Urinary bladder (tissue), 4 donors: Measurements from ENCODE around the gene SLC35E1. TPM values are rescaled to one million over a fixed set of nuclear protein-coding genes. Genes with fewer than 3 reads are reported as not detected.

ENCODE experiments used
- DNase-seq: peaks from one replicate; pipeline ENCODE4 v3.0.0-alpha.2; 2015; ENCODE audit errors: extremely low spot score
- H3K27ac ChIP-seq: one replicate; pipeline ENCODE4 v1.5.1; 2013; ENCODE audit warnings: low read depth, mild to moderate bottlenecking, moderate library complexity
- H3K36me3 ChIP-seq: one replicate; pipeline ENCODE4 v1.6.1; 2013; ENCODE audit warnings: mild to moderate bottlenecking, moderate library complexity; ENCODE audit not compliant: insufficient read depth
- H3K4me1 ChIP-seq: one replicate; pipeline ENCODE4 v1.6.1; 2013; ENCODE audit warnings: mild to moderate bottlenecking, moderate library complexity; ENCODE audit not compliant: insufficient read depth
- H3K4me3 ChIP-seq: one replicate; pipeline ENCODE4 v1.5.1; 2013; ENCODE audit warnings: low read depth, low read length
- WGBS: extraction: QIAGEN DNeasy Blood & Tissue Kit; methylation state at CpG from one replicate; pipeline ENCODE4 v1.1.7; 2013; 5-methylcytosine and 5-hydroxymethylcytosine counted together
- polyA plus RNA-seq: library from polyadenylated mRNA; stranded (reverse); fragments of 200-250 nt; gene quantifications from one replicate; pipeline ENCODE4 v1.2.3, GENCODE V29; 2013
- total RNA-seq: library from RNA; depleted of rRNA; stranded (reverse); fragments of >200 nt; gene quantifications from one replicate; pipeline ENCODE4 v1.2.3, GENCODE V29; 2014
- donor health status: healthy with polysubstance abuse.
- donor health status: healthy.

The SLC35E1 gene
- total and polyA plus RNA-seq, 2 donors, result 18.9 to 22.8 TPM

- Histone ChIP-seq H3K4me3 (no peak overlapping the region), H3K4me1 (no peaks in the 10 kb centered on the region), H3K36me3 (no peaks in the 10 kb centered on the region), H3K27ac (no peak overlapping the region)
- no peak for DNase-seq
- 90% methylated on average over 10 of the region's 10 CpGs for WGBS
Observed at GRCh38 chr19:16582486-16583261, 10.5 kb upstream of the SLC35E1 start.

DNA sequence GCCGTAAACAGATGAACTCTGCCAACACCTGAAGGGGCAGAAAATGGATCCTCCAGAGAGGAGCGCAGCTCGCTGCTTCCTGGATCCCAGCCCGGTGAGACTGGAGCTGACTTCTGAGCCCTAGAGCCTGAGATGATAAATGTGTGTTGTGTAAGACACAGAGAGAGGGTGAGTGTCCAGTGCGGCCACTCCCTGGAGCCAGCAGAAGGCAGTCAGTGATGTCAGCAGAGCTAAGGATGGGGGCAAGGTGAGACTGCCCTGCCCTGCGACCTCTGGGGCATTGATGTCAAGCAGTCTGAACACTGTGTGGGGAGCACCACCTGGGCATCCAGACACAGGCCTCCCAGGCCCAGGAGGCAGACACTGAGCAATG, 9.7 kb upstream of the SLC35E1 start:
- 91% methylated on average over 6 of the region's 6 CpGs for WGBS
- no peak overlapping the region for H3K4me3 ChIP-seq
- H3K27ac ChIP-seq, result no peak overlapping the region
- no peak for DNase-seq
- peaks cover 1% of the 10 kb centered on the region for H3K36me3 ChIP-seq
- H3K4me1 ChIP-seq, result no peaks in the 10 kb centered on the region

DNA sequence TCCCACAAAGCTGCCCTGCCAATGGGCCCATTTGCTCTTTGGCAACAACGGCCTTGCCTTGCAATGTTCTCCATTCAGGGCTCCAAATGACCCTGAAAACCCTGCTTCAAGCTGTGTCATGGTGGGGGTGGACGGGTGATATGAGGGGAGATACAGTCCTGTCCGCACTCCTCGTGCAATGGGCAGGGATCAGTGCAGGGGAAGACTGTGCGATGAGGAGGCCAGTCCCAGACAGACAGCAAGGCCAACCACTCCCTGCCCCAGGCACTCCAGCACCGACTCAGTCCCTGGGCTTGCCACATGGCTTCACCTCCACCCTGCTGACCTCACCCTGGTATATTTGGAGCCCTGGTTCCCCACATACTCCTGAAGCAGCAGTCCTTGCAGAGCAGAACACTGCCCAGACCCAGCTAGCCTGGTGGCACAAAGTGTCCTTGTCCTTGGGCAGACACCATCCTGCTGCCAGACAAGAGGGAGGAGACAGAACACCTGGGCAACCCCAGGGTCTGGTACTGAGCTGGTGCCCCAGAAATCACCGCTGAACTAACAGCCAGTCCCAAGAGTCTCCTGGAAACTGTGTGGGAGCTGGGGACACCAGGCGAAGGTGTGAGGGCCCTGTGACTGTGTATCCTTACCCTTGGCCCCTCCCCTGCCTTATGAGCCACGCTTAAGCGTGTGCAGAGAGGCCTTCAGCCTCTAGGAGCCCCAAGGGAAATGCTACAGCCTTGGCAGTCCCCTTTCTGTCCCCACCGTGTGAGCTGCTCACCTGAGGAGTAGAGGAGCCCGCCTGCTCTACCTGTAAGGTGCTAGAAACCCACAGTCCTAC, 9.1 kb upstream of the SLC35E1 start:
- 81% methylated on average over 12 of the region's 12 CpGs for WGBS
- no peak overlapping the region for H3K27ac ChIP-seq
- H3K4me1 ChIP-seq, result no peaks in the 10 kb centered on the region
- DNase-seq, result no peak
- H3K36me3 ChIP-seq, result peaks cover 2% of the 10 kb centered on the region
- H3K4me3 ChIP-seq, result no peak overlapping the region

DNA sequence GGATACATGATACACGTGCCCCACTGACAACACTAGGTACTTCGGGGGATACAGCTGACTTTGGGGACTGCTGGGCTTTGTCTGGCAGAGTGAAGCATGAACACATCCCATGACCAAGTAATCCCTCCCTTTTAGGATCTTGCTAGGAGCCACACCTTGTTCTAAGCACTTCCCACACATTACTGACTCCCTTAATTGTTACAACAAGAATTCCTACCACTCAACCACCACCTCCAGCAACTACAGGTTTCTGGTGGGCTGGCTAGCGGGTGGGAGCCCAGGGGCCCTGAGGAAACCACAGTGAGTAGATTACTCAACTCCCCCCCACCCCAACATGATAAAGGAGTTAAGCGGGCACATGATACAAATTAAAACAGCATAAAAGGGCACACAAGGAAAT, 7.2 kb upstream of the SLC35E1 start:
- no peak for DNase-seq
- no peak overlapping the region for H3K4me3 ChIP-seq
- H3K4me1 ChIP-seq, result no peaks in the 10 kb centered on the region
- no peak overlapping the region for H3K27ac ChIP-seq
- 84% methylated on average over 4 of the region's 4 CpGs for WGBS
- H3K36me3 ChIP-seq, result peaks cover 2% of the 10 kb centered on the region

DNA sequence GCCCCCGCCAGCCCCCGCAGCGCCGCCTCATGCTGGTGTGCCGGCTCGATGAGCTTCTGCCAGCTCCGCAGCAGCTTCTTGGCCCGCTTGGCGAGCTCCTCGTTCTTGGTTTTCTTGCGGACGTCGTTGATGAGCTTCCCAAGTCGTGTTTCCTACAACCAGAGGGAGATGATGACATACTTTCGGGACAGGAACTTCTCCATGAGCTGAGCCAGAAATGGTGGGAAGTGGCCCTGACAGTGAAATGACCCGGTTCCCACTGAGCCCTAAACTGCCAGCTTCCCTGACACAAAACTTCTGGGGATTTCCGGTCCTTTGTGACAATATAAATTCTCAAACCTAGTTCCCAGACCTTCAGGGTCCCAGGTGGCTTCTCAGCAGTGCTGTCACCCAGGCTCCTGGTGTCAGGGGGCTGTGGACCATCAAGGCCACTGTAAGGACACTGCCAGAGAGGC, 5.3 kb upstream of the SLC35E1 start:
- Histone ChIP-seq H3K36me3 (peaks cover 2% of the 10 kb centered on the region), H3K27ac (no peak overlapping the region), H3K4me3 (no peak overlapping the region), H3K4me1 (no peaks in the 10 kb centered on the region)
- WGBS, result 86% methylated on average over 17 of the region's 17 CpGs
- DNase-seq, result no peak

GRCh38 chr19:16576690-16577530, 4.7 kb upstream of the SLC35E1 start:
- WGBS, result 91% methylated on average over 52 of the region's 52 CpGs
- H3K36me3 ChIP-seq, result peaks cover 2% of the 10 kb centered on the region
- no peak for DNase-seq
- H3K27ac ChIP-seq, result no peak overlapping the region
- H3K4me3 ChIP-seq, result no peak overlapping the region
- H3K4me1 ChIP-seq, result no peaks in the 10 kb centered on the region

GRCh38 chr19:16575861-16576689, 3.9 kb upstream of the SLC35E1 start:
- 90% methylated on average over 48 of the region's 48 CpGs for WGBS
- DNase-seq, result no peak
- H3K4me1 ChIP-seq, result no peaks in the 10 kb centered on the region
- no peak overlapping the region for H3K4me3 ChIP-seq
- H3K27ac ChIP-seq, result no peak overlapping the region
- peaks cover 2% of the 10 kb centered on the region for H3K36me3 ChIP-seq

GRCh38 chr19:16575282-16575681, 3.1 kb upstream of the SLC35E1 start:
- DNase-seq, result no peak
- H3K4me3 ChIP-seq, result no peak overlapping the region
- no peaks in the 10 kb centered on the region for H3K4me1 ChIP-seq
- 91% methylated on average over 2 of the region's 2 CpGs for WGBS
- peaks cover 2% of the 10 kb centered on the region for H3K36me3 ChIP-seq
- H3K27ac ChIP-seq, result no peak overlapping the region

DNA sequence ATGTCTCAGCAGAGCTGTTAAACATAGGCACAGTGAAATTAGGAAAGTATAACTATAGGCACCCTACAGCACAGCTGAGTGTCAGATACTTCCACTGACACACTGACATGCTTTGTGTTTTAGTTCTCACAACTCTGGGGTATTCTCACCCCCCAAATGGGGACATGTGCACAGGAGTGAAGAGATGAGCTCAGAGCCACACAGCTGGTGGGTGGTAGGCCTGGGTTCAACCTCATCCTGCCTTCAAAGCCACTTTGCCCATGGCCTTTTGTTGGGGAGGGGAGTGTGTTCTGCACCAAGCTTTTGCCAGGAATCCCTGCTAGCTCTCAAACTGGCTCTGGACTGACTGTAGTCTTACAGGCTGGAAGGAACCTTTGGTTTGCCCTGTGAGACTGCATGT, 1.7 kb upstream of the SLC35E1 start:
- Histone ChIP-seq H3K27ac (no peak overlapping the region), H3K36me3 (peaks cover 2% of the 10 kb centered on the region)

GRCh38 chr19:16573296-16573695, 1.1 kb upstream of the SLC35E1 start:
- H3K4me3 ChIP-seq, result peak overlapping the region; percentile 91
- H3K27ac ChIP-seq, result no peak overlapping the region
- peaks cover 2% of the 10 kb centered on the region for H3K36me3 ChIP-seq
- WGBS, result 67% methylated on average over 13 of the region's 13 CpGs
- H3K4me1 ChIP-seq, result no peaks in the 10 kb centered on the region
- DNase-seq, result no peak

More for the DNA sequence above, 1.7 kb upstream of the SLC35E1 start:
- Histone ChIP-seq H3K4me3 (no peak overlapping the region), H3K4me1 (no peaks in the 10 kb centered on the region)
- DNase-seq, result no peak

- Histone ChIP-seq H3K4me3 (peak overlapping the region; percentile 91), H3K27ac (peak overlapping the region; percentile 61), H3K36me3 (no peaks in the 10 kb centered on the region), H3K4me1 (no peaks in the 10 kb centered on the region)
- 2% methylated on average over 74 of the region's 75 CpGs for WGBS
- no peak for DNase-seq
Observed at GRCh38 chr19:16571822-16572331, 338 bp downstream of the SLC35E1 start.

DNA sequence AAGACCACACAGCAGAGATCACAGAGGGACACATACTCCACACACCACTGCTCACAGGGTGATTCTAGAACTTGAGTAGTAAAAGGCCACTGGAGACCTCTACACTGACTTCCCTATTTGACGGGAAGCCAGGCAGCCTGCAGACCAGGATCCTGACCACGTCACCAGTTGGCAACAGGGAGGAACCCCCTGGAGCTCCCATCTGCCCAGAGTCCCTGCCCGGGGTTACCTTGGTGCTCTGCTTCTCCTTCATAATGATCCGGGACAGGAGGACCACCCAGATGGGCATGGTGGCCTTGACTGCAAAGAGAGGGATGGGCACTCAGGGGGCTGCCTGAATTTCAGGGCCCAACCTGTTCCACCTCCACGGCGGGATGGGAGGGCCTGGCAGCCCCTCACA, 932 bp downstream of the SLC35E1 start:
- Histone ChIP-seq H3K4me3 (peak overlapping the region; percentile 91), H3K36me3 (no peaks in the 10 kb centered on the region), H3K4me1 (no peaks in the 10 kb centered on the region), H3K27ac (no peak overlapping the region)
- WGBS, result 24% methylated on average over 6 of the region's 6 CpGs
- DNase-seq, result no peak
